Sigmoid colon (tissue), 7 donors: ENCODE results near the gene HDGF. TPM values are rescaled to one million over a fixed set of nuclear protein-coding genes. Genes with fewer than 3 reads are reported as not detected.

Source experiments
- DNase-seq: peaks from one replicate; pipeline ENCODE4 v3.0.0-alpha.2; 2019
- H3K27ac ChIP-seq, 4 donors: fragments of 200-600 bp; sonication (generic); one replicate each; pipeline ENCODE4 v1.5.1; 2016 to 2019; ENCODE audit warnings: mild to moderate bottlenecking in 1 of 4
- H3K27me3 ChIP-seq, 3 donors: fragments of 200-600 bp; sonication (generic); one replicate each; pipeline ENCODE4 v1.5.1; 2019; ENCODE audit warnings: mild to moderate bottlenecking in 1 of 3
- H3K36me3 ChIP-seq, 4 donors: fragments of 200-600 bp; sonication (generic); one replicate each; pipeline ENCODE4 v1.5.1; 2016 to 2019
- H3K4me1 ChIP-seq, 4 donors: fragments of 200-600 bp; sonication (generic); one replicate each; pipeline ENCODE4 v1.5.1; 2017 to 2019
- H3K4me3 ChIP-seq, 4 donors: fragments of 200-600 bp; sonication (generic); one replicate each; pipeline ENCODE4 v1.5.1; 2017 to 2019; ENCODE audit warnings: mild to moderate bottlenecking in 2 of 4, moderate library complexity in 1 of 4
- H3K9me3 ChIP-seq, 4 donors: fragments of 200-600 bp in 3 of 4; sonication (generic) in 3 of 4; one replicate each; pipeline versions ENCODE4 v1.5.1 to v1.6.1; 2013 to 2019
- EP300 ChIP-seq, 4 donors: sonication (generic); formaldehyde crosslinking; IDR thresholded peaks; one replicate each; pipeline ENCODE4 v1.6.1; 2017; ENCODE audit warnings: antibody characterized with exemption in 4 of 4
- POLR2A ChIP-seq, 2 donors: fragments of 450-650 bp; IDR thresholded peaks; one replicate each; pipeline ENCODE4 v1.6.1; 2016; ENCODE audit warnings: antibody characterized with exemption in 2 of 2, mild to moderate bottlenecking in 2 of 2, moderate library complexity in 2 of 2
- POLR2AphosphoS5 ChIP-seq, 4 donors: sonication (generic); formaldehyde crosslinking; IDR thresholded peaks; one replicate each; pipeline ENCODE4 v1.6.1; 2017; ENCODE audit warnings: antibody characterized with exemption in 4 of 4
- WGBS, 2 donors: extraction: QIAGEN DNeasy Blood & Tissue Kit; methylation state at CpG; one replicate each; pipeline ENCODE4 v1.1.7; 2013; 5-methylcytosine and 5-hydroxymethylcytosine counted together
- intact Hi-C: fragments of 100-400 bp; cut with DNase I; formaldehyde crosslinking; loops from one replicate; pipeline ENCODE4 v1.15.1; 2023
- polyA plus RNA-seq, 3 donors: library from polyadenylated mRNA; stranded (reverse); fragments of 200-250 nt; gene quantifications; one replicate each; pipeline ENCODE4 v1.2.3, GENCODE V29; 2013
- total RNA-seq, 4 donors: library from RNA; depleted of rRNA; stranded (reverse); fragments of >200 nt; gene quantifications; one replicate each; pipeline ENCODE4 v1.1.0, GENCODE V29; 2016
- TF ChIP-seq, protein P1 (sequence below), 4 experiments: fragments of 450-650 bp in 3 of 4; fragments of 200-600 bp in 1 of 4; IDR thresholded peaks; one replicate each; pipeline ENCODE4 v1.5.1; 2016 to 2019; ENCODE audit warnings: antibody characterized with exemption in 4 of 4, mild to moderate bottlenecking in 3 of 4, moderate library complexity in 2 of 4
- donor health status: healthy with polysubstance abuse.
- donor health status: Bipolar disorder and iron deficiency.
- donor health status: healthy.

Gene HDGF
- total and polyA plus RNA-seq, 7 donors: 108 to 297 (median 128) TPM

- Histone ChIP-seq H3K27me3 (no peaks in the 10 kb centered on the region), H3K4me3 (no peak overlapping the region), H3K27ac (peak overlapping the region; percentile 51 to 87 (median 84)), H3K36me3 (no peaks in the 10 kb centered on the region), H3K4me1 (peaks cover 0 to 70% (median 68%) of the 10 kb centered on the region in 4 donors), H3K9me3 (no peaks in the 10 kb centered on the region)
- intact Hi-C loops: loop anchor here (10.0 kb wide), 1 partner anchor 185 kb away; the partner anchor contains the start of gene PEAR1
- peak; percentile 87 for DNase-seq
- WGBS, 2 donors: 24 to 60% methylated on average over 11 of the region's 11 CpGs
- TF ChIP-seq EP300 (IDR thresholded peaks at IDR 0.05): no peak
- TF ChIP-seq POLR2AphosphoS5 (IDR thresholded peaks at IDR 0.05): peak in 3 of 4 donors; percentile 16 to 56 (median 47)
Observed at GRCh38 chr1:156709757-156710489, 41.6 kb downstream of the HDGF start.

- Histone ChIP-seq H3K36me3 (no peaks in the 10 kb centered on the region), H3K27ac (peak overlapping the region; percentile 51 to 87 (median 84)), H3K27me3 (no peaks in the 10 kb centered on the region), H3K9me3 (no peaks in the 10 kb centered on the region), H3K4me3 (no peak overlapping the region), H3K4me1 (peaks cover 0 to 78% (median 76%) of the 10 kb centered on the region in 4 donors)
- no peak for DNase-seq
- intact Hi-C loops: loop anchor here (10.0 kb wide), 1 partner anchor 186 kb away; the partner anchor contains the start of gene PEAR1
- TF ChIP-seq, protein P1, sequence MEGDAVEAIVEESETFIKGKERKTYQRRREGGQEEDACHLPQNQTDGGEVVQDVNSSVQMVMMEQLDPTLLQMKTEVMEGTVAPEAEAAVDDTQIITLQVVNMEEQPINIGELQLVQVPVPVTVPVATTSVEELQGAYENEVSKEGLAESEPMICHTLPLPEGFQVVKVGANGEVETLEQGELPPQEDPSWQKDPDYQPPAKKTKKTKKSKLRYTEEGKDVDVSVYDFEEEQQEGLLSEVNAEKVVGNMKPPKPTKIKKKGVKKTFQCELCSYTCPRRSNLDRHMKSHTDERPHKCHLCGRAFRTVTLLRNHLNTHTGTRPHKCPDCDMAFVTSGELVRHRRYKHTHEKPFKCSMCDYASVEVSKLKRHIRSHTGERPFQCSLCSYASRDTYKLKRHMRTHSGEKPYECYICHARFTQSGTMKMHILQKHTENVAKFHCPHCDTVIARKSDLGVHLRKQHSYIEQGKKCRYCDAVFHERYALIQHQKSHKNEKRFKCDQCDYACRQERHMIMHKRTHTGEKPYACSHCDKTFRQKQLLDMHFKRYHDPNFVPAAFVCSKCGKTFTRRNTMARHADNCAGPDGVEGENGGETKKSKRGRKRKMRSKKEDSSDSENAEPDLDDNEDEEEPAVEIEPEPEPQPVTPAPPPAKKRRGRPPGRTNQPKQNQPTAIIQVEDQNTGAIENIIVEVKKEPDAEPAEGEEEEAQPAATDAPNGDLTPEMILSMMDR (IDR thresholded peaks at IDR 0.05): no peak
- TF ChIP-seq POLR2A (IDR thresholded peaks at IDR 0.05) (no peak), POLR2AphosphoS5 (IDR thresholded peaks at IDR 0.05) (no peak), EP300 (IDR thresholded peaks at IDR 0.05) (no peak)
- 59 to 73% methylated on average over 4 of the region's 4 CpGs for WGBS, 2 donors
Observed at GRCh38 chr1:156709031-156709430, 42.4 kb downstream of the HDGF start.

DNA sequence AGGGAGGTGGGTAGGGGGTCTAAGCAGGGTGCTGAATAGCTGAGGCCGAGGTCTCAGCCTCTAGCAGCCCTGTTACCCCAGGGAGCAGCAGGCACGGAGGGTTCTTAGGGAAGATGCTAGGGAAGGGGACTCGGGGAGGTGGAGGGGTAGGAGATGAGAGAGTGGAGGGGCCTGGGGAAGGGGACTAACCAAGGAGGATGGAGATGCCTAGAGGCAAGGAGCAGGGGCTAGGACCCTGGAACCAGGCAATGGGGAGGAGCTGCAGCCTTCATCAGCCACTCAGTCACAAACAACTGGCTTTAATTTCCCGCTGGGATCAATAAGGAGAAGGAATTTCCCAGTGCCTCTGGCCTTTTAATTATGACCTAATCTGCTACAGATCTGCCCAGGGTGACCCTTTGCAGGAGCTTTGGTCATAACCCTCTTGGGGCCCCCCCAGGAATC is 43.2 kb downstream of the HDGF start:
- intact Hi-C loops: loop anchor here (10.0 kb wide), 1 partner anchor 187 kb away; the partner anchor contains the start of gene PEAR1
- Histone ChIP-seq H3K4me3 (no peak overlapping the region), H3K27ac (peak overlapping the region; percentile 81 to 87 (median 84)), H3K27me3 (no peaks in the 10 kb centered on the region), H3K9me3 (no peaks in the 10 kb centered on the region), H3K4me1 (peaks cover 0 to 85% (median 80%) of the 10 kb centered on the region in 4 donors), H3K36me3 (no peaks in the 10 kb centered on the region)
- WGBS, 2 donors: 64 to 70% methylated on average over 4 of the region's 4 CpGs
- no peak for DNase-seq
- TF ChIP-seq POLR2A (IDR thresholded peaks at IDR 0.05) (no peak), EP300 (IDR thresholded peaks at IDR 0.05) (no peak), POLR2AphosphoS5 (IDR thresholded peaks at IDR 0.05) (no peak)
- TF ChIP-seq, protein P1 (IDR thresholded peaks at IDR 0.05): no peak

GRCh38 chr1:156707417-156708217 is 43.9 kb downstream of the HDGF start:
- Histone ChIP-seq H3K9me3 (no peaks in the 10 kb centered on the region), H3K4me3 (no peak overlapping the region), H3K4me1 (peaks cover 0 to 82% (median 78%) of the 10 kb centered on the region in 4 donors), H3K27ac (peak overlapping the region; percentile 81 to 87 (median 84)), H3K27me3 (no peaks in the 10 kb centered on the region), H3K36me3 (no peaks in the 10 kb centered on the region)
- DNase-seq: no peak
- TF ChIP-seq, protein P1 (IDR thresholded peaks at IDR 0.05): no peak
- TF ChIP-seq POLR2A (IDR thresholded peaks at IDR 0.05): no peak
- no peak for TF ChIP-seq EP300 (IDR thresholded peaks at IDR 0.05)
- TF ChIP-seq POLR2AphosphoS5 (IDR thresholded peaks at IDR 0.05): no peak
- 66 to 79% methylated on average over 8 of the region's 8 CpGs for WGBS, 2 donors
- intact Hi-C loops: loop anchor here (2.0 to 10.0 kb wide), 2 partner anchors 19 to 187 kb away; partner anchors contain the start of gene PEAR1
